CD14-positive monocyte (primary cell): Measurements from ENCODE around the gene ZNF79. TPM values are rescaled to one million over a fixed set of nuclear protein-coding genes. Genes with fewer than 3 reads are reported as not detected.

Experiments used
- DNase-seq, 3 donors: peaks; one replicate each; pipeline ENCODE4 v3.0.0-alpha.2; 2011 to 2022
- H2AFZ ChIP-seq: 2 replicates; pipeline ENCODE4 v1.6.0; 2012; ENCODE audit warnings: mild to moderate bottlenecking, low read depth, low read length, inconsistent platforms; ENCODE audit not compliant: insufficient read depth, poor library complexity, severe bottlenecking
- H3K27ac ChIP-seq, 2 donors: 1 replicate in 1 of 2; 2 replicates in 1 of 2; pipeline ENCODE4 v1.5.1; 2012 to 2013; ENCODE audit warnings: low read length in 2 of 2, control low read depth in 1 of 2, inconsistent platforms in 1 of 2, low read depth in 1 of 2, mild to moderate bottlenecking in 1 of 2
- H3K27me3 ChIP-seq, 2 donors: one replicate each; pipeline versions ENCODE4 v1.6.0 to v1.6.1; 2011 to 2013; ENCODE audit warnings: low read length in 2 of 2; ENCODE audit not compliant: control insufficient read depth in 2 of 2, insufficient read depth in 2 of 2
- H3K36me3 ChIP-seq, 2 donors: replicated peaks in 1 of 2; 1 replicate in 1 of 2; 2 replicates in 1 of 2; pipeline versions ENCODE4 v1.5.1 to v1.6.1; 2012 to 2013; ENCODE audit warnings: low read length in 2 of 2, control low read depth in 1 of 2, inconsistent platforms in 1 of 2, mild to moderate bottlenecking in 1 of 2; ENCODE audit not compliant: insufficient read depth in 2 of 2, control insufficient read depth in 1 of 2
- H3K4me1 ChIP-seq, 2 donors: 1 replicate in 1 of 2; 2 replicates in 1 of 2; pipeline versions ENCODE4 v1.5.1 to v1.6.1; 2012 to 2013; ENCODE audit warnings: low read length in 2 of 2, control low read depth in 1 of 2, inconsistent platforms in 1 of 2, mild to moderate bottlenecking in 1 of 2, moderate library complexity in 1 of 2; ENCODE audit not compliant: insufficient read depth in 2 of 2, control insufficient read depth in 1 of 2
- H3K4me2 ChIP-seq: replicated peaks from 2 replicates; pipeline ENCODE3; 2012; ENCODE audit warnings: low read length, moderate library complexity, mild to moderate bottlenecking; ENCODE audit not compliant: poor library complexity, severe bottlenecking; ENCODE audit errors: extremely low read depth
- H3K4me3 ChIP-seq, 3 experiments: fragments of 200-600 bp in 1 of 3; sonication (generic) in 1 of 3; replicated peaks in 1 of 3; 1 replicate in 2 of 3; 2 replicates in 1 of 3; pipeline ENCODE4 v1.5.1; 2011 to 2013; ENCODE audit warnings: low read length in 3 of 3, mild to moderate bottlenecking in 3 of 3, control low read depth in 2 of 3, low read depth in 2 of 3, inconsistent platforms in 1 of 3, moderate library complexity in 1 of 3
- H3K79me2 ChIP-seq: 2 replicates; pipeline ENCODE4 v1.6.0; 2012; ENCODE audit warnings: mild to moderate bottlenecking, control low read depth, inconsistent platforms, low read length, moderate library complexity; ENCODE audit not compliant: insufficient read depth
- H3K9ac ChIP-seq: 2 replicates; pipeline ENCODE4 v1.6.0; 2017; ENCODE audit warnings: low read length, mild to moderate bottlenecking; ENCODE audit not compliant: insufficient read depth, poor library complexity, severe bottlenecking
- H3K9me3 ChIP-seq, 2 donors: replicated peaks in 1 of 2; 1 replicate in 1 of 2; 2 replicates in 1 of 2; pipeline versions ENCODE4 v1.5.1 to v1.6.1; 2012 to 2013; ENCODE audit warnings: low read length in 2 of 2, control low read depth in 1 of 2; ENCODE audit not compliant: control insufficient read depth in 1 of 2, insufficient read depth in 1 of 2
- H4K20me1 ChIP-seq: 2 replicates; pipeline ENCODE4 v1.6.0; 2012; ENCODE audit warnings: mild to moderate bottlenecking, low read length, control low read depth, moderate library complexity; ENCODE audit not compliant: insufficient read depth
- H3K27ac Mint-ChIP-seq, 7 donors: one replicate each; pipeline ENCODE4 v1.8.0; 2020; ENCODE audit warnings: mild to moderate bottlenecking in 7 of 7, mixed read lengths in 7 of 7, moderate library complexity in 6 of 7, inconsistent platforms in 2 of 7
- H3K27me3 Mint-ChIP-seq, 3 donors: one replicate each; pipeline ENCODE4 v1.8.0; 2021 to 2022; ENCODE audit warnings: low read depth in 3 of 3, mild to moderate bottlenecking in 3 of 3, mixed read lengths in 3 of 3, moderate library complexity in 3 of 3, inconsistent platforms in 1 of 3
- H3K36me3 Mint-ChIP-seq, 2 donors: one replicate each; pipeline ENCODE4 v1.8.0; 2020; ENCODE audit warnings: mixed read lengths in 2 of 2, inconsistent platforms in 1 of 2, mild to moderate bottlenecking in 1 of 2
- H3K4me1 Mint-ChIP-seq: one replicate; pipeline ENCODE4 v1.8.0; 2020; ENCODE audit warnings: mild to moderate bottlenecking, mixed read lengths
- H3K4me3 Mint-ChIP-seq, 2 donors: one replicate each; pipeline ENCODE4 v1.8.0; 2020; ENCODE audit warnings: mild to moderate bottlenecking in 2 of 2, mixed read lengths in 2 of 2, moderate library complexity in 1 of 2
- H3K9me3 Mint-ChIP-seq, 7 donors: one replicate each; pipeline ENCODE4 v1.8.0; 2020 to 2022; ENCODE audit warnings: mixed read lengths in 7 of 7, mild to moderate bottlenecking in 6 of 7, moderate library complexity in 6 of 7, inconsistent platforms in 2 of 7
- WGBS: methylation state at CpG from one replicate; pipeline ENCODE4 v1.1.5; 2013; ENCODE audit warnings: missing lambda C conversion rate; ENCODE audit not compliant: insufficient coverage; 5-methylcytosine and 5-hydroxymethylcytosine counted together
- intact Hi-C, 2 donors: fragments of 100-400 bp; cut with micrococcal nuclease; formaldehyde crosslinking; loops; one replicate each; pipeline versions ENCODE4 v1.15.0 to v1.15.1; 2023
- polyA plus RNA-seq, 3 donors: library from polyadenylated mRNA; depleted of rRNA in 1 of 3; unstranded in 2 of 3; stranded (reverse) in 1 of 3; fragments of 300-500 nt in 2 of 3; fragments of >200 nt in 1 of 3; fragmentation: Illumina TruSeq in 2 of 3; gene quantifications; 1 replicate in 2 of 3; 2 replicates in 1 of 3; pipeline ENCODE4 v1.2.3, GENCODE V29; 2012 to 2021
- TF ChIP-seq, protein P1 (sequence below): fragments of 200-600 bp; IDR thresholded peaks from one replicate; pipeline ENCODE4 v1.8.0; 2022; ENCODE audit warnings: antibody characterized with exemption, mild to moderate bottlenecking

ZNF79 gene
- polyA plus RNA-seq, 3 donors: 1.4 to 3.3 (median 2.0) TPM

DNA sequence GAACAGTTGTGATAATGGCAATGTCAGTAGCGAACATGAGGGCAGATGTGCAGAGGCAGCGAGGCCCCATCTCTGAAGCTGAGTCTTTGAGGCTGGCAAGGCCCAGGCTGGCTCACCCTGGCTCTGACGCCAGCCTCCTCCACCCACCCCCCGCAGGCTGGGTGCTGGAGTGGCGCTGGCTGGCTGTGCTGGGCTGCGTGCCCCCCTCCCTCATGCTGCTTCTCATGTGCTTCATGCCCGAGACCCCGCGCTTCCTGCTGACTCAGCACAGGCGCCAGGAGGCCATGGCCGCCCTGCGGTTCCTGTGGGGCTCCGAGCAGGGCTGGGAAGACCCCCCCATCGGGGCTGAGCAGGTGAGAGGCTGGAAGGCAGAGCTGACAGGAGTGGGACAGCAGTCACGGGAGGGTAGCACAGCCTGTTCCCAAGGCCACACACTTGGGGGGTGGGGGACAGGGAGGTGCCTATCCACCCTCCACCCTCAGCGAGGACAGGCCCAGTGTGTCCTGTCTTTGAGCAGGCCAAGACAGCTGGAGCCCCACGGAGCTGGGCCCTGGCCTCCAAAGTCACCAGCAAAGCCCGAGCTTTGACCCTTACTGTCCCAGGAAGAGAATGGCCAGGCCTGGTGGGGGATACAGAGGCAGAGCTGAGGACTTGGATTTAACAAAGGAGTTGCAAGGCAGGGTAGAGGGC is 21.6 kb upstream of the ZNF79 start:
- Histone ChIP-seq H3K27me3 (peaks cover 0 to 7% of the 10 kb centered on the region in 2 donors), H3K9ac (no peak overlapping the region), H3K9me3 (no peaks in the 10 kb centered on the region), H3K4me3 (no peak overlapping the region), H3K79me2 (no peaks in the 10 kb centered on the region), H2AFZ (no peak overlapping the region), H3K4me1 (peaks cover 11 to 12% of the 10 kb centered on the region in 2 donors), H3K36me3 (peaks cover 0 to 4% of the 10 kb centered on the region in 2 donors), H3K4me2 (no peak overlapping the region), H3K27ac (no peak overlapping the region), H4K20me1 (peaks cover 5% of the 10 kb centered on the region)
- 67% methylated on average over 9 of the region's 18 CpGs for WGBS
- H3K27ac Mint-ChIP-seq: no peak overlapping the region
- H3K9me3 Mint-ChIP-seq: peaks cover 0 to 3% (median 0%) of the 10 kb centered on the region in 7 donors
- intact Hi-C loops: no loop called here
- no peak for DNase-seq
- H3K4me1 Mint-ChIP-seq: peaks cover 7% of the 10 kb centered on the region
- H3K4me3 Mint-ChIP-seq: no peak overlapping the region
- TF ChIP-seq, protein P1, sequence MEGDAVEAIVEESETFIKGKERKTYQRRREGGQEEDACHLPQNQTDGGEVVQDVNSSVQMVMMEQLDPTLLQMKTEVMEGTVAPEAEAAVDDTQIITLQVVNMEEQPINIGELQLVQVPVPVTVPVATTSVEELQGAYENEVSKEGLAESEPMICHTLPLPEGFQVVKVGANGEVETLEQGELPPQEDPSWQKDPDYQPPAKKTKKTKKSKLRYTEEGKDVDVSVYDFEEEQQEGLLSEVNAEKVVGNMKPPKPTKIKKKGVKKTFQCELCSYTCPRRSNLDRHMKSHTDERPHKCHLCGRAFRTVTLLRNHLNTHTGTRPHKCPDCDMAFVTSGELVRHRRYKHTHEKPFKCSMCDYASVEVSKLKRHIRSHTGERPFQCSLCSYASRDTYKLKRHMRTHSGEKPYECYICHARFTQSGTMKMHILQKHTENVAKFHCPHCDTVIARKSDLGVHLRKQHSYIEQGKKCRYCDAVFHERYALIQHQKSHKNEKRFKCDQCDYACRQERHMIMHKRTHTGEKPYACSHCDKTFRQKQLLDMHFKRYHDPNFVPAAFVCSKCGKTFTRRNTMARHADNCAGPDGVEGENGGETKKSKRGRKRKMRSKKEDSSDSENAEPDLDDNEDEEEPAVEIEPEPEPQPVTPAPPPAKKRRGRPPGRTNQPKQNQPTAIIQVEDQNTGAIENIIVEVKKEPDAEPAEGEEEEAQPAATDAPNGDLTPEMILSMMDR: no peak
- peaks cover 7 to 9% of the 10 kb centered on the region in 2 donors for H3K36me3 Mint-ChIP-seq
- H3K27me3 Mint-ChIP-seq: peaks cover 8 to 17% (median 9%) of the 10 kb centered on the region in 3 donors

DNA sequence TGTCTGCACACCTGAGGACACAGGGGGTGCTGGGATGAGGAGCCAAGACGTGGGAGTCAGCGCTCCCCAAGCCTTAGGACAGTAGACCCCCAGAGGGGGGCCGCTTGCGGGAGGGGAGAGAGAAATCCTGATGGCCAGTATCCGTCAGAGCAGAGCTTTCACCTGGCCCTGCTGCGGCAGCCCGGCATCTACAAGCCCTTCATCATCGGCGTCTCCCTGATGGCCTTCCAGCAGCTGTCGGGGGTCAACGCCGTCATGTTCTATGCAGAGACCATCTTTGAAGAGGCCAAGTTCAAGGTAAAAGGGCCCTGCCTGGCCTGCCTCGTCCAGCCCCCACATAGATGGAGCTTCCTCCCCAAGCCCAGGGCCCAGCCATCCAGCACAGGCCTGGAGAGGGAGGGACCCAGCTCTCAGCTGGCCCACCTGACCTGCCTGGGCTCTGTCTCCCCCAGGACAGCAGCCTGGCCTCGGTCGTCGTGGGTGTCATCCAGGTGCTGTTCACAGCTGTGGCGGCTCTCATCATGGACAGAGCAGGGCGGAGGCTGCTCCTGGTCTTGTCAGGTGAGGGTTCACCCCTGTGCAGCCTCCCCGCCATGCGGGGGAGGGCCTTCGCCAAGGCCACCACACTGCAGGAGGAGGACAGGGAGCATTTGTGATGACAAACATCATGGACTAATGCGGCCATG is 20.5 kb upstream of the ZNF79 start:
- Histone ChIP-seq H4K20me1 (peaks cover 2% of the 10 kb centered on the region), H3K4me3 (no peak overlapping the region), H3K79me2 (no peaks in the 10 kb centered on the region), H3K4me1 (peaks cover 0 to under 1% of the 10 kb centered on the region in 2 donors), H3K27ac (no peak overlapping the region), H3K27me3 (no peaks in the 10 kb centered on the region), H2AFZ (no peak overlapping the region), H3K9me3 (no peaks in the 10 kb centered on the region), H3K9ac (no peak overlapping the region), H3K36me3 (peaks cover 0 to 4% of the 10 kb centered on the region in 2 donors), H3K4me2 (no peak overlapping the region)
- TF ChIP-seq, protein P1: no peak
- DNase-seq: no peak
- H3K4me3 Mint-ChIP-seq: no peak overlapping the region
- no peaks in the 10 kb centered on the region for H3K9me3 Mint-ChIP-seq
- H3K27ac Mint-ChIP-seq: no peak overlapping the region
- H3K4me1 Mint-ChIP-seq: no peaks in the 10 kb centered on the region
- intact Hi-C loops: no loop called here
- H3K36me3 Mint-ChIP-seq: peaks cover 7 to 11% of the 10 kb centered on the region in 2 donors
- peaks cover 1 to 7% (median 2%) of the 10 kb centered on the region in 3 donors for H3K27me3 Mint-ChIP-seq
- WGBS: 94% methylated on average over 18 of the region's 22 CpGs
